Measurements from ENCODE around the gene MIS18BP1. TPM values are rescaled to one million over a fixed set of nuclear protein-coding genes. Genes with fewer than 3 reads are reported as not detected.
A peak's percentile ranks its signal among the peaks of the same experiment; 100 is the strongest.

MIS18BP1 gene
- total RNA-seq, 1 experiment from 2014 or later: 54.4 TPM

DNA sequence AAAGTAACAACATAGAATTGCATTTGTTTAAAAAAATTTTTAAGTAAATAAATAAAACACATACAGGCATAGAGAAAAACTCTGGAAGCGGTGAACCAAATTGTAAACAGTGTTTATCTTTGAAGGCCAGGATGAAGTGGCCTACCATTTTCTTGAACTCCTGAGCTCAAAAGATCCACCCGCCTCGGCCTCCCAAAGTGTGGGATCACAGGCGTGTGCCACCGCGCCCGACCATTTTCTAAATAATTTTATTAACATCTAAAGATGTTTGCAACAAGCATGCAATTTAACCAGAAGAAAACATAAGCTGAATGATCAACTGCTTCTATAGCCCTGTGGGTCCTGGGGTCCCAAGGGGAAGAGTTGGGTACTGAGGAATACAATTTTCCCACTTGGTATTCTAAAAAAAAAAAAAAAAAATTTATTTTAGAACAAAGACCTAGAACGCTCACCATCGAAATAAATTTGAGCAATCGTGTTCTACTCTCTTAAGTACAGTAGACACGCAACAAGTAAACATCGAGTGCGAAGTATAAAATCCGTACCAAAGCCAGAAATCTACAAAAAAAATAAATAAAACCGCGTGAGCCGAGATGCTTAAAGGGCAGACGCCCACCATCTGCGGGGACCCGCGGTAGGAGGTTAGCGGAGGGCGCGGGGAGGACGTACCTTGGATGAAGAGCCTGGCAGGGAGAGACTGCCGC, 484 bp downstream of the MIS18BP1 start:
- Histone ChIP-seq H3K4me3 (peak overlapping the region; percentile 94), H3K36me3 (ENCODE audit: low read depth) (no peaks in the 10 kb centered on the region), H3K4me2 (peak overlapping the region; percentile 99), H3K27me3 (ENCODE audit: insufficient read depth, low read depth) (no peaks in the 10 kb centered on the region), H3K27ac (peak overlapping the region; percentile 90), H3K9me2 (ENCODE audit: insufficient read depth) (no peaks in the 10 kb centered on the region), H4K20me1 (ENCODE audit: insufficient read depth) (no peaks in the 10 kb centered on the region), H3K79me2 (ENCODE audit: low read depth) (peaks cover 54% of the 10 kb centered on the region), H2AFZ (peak overlapping the region; percentile 89), H3F3A (ENCODE audit: insufficient read depth, low read depth) (peaks cover 9% of the 10 kb centered on the region), H3K4me1 (replicated peaks; ENCODE audit: insufficient read depth) (peaks cover 29% of the 10 kb centered on the region), H3K9me3 (ENCODE audit: insufficient read depth, low read depth) (no peaks in the 10 kb centered on the region)
- intact Hi-C loops (cut with micrococcal nuclease; ENCODE audit: unreplicated experiment): loop anchor here (1.0 to 5.0 kb wide), 3 partner anchors 118 to 355 kb away; partner anchors contain the start of genes FKBP3, KLHL28 and TOGARAM1
- ChIA-PET POLR2A (ENCODE audit: unreplicated experiment) (interaction anchor here (0.6 kb wide), 1 partner anchor 86 kb away, joined by 17 read pairs; no protein-coding TSS in a partner anchor), CTCF (interaction anchor here (0.7 kb wide), 1 partner anchor 486 kb away, joined by 3 read pairs; no protein-coding TSS in a partner anchor)
- no peak for DNase-seq
- TF ChIP-seq EZH2 (IDR thresholded peaks at IDR 0.05; ENCODE audit: low read depth) (no peak), CTCF (conservative IDR thresholded peaks at IDR 0.05) (no peak)
- BruUV-seq (replicated peaks): TSS peak; percentile 48

- peaks cover 61% of the 10 kb centered on the region for H3K79me2 ChIP-seq (ENCODE audit: low read depth)
- POLR2A ChIA-PET (ENCODE audit: unreplicated experiment): interaction anchor here (0.6 kb wide), 1 partner anchor 85 kb away, joined by 17 read pairs; no protein-coding TSS in a partner anchor
- peak overlapping the region; percentile 5; the same call in 1 of the 2 replicates for H3K27ac ChIP-seq
- intact Hi-C loops (cut with micrococcal nuclease; ENCODE audit: unreplicated experiment): loop anchor here (5.0 kb wide), 1 partner anchor 290 kb away; the partner anchor contains the start of genes KLHL28 and TOGARAM1
- no peaks in the 10 kb centered on the region for H3K27me3 ChIP-seq (ENCODE audit: insufficient read depth, low read depth)
- peak in 1 of 2 experiments; percentile 36 for DNase-seq
- no peaks in the 10 kb centered on the region for H3K9me2 ChIP-seq (ENCODE audit: insufficient read depth)
- peak overlapping the region; percentile 94 for H3K4me3 ChIP-seq
- no peaks in the 10 kb centered on the region for H4K20me1 ChIP-seq (ENCODE audit: insufficient read depth)
- BruUV-seq (replicated peaks): no TSS peak
- H2AFZ ChIP-seq: peak overlapping the region; percentile 59; the same call in 1 of the 2 replicates
- H3F3A ChIP-seq (ENCODE audit: insufficient read depth, low read depth): peaks cover 9% of the 10 kb centered on the region
- 0 out of 2 replicates have a peak, but pooled peaks cover 3% of the 10 kb centered on the region for H3K36me3 ChIP-seq (ENCODE audit: low read depth)
- CTCF ChIA-PET: interaction anchor here (0.7 kb wide), 1 partner anchor 486 kb away, joined by 3 read pairs; no protein-coding TSS in a partner anchor
- no peaks in the 10 kb centered on the region for H3K9me3 ChIP-seq (ENCODE audit: insufficient read depth, low read depth)
- TF ChIP-seq CTCF (conservative IDR thresholded peaks at IDR 0.05): no peak
- TF ChIP-seq EZH2 (IDR thresholded peaks at IDR 0.05; ENCODE audit: low read depth): no peak
- peaks cover 29% of the 10 kb centered on the region for H3K4me1 ChIP-seq (replicated peaks; ENCODE audit: insufficient read depth)
- peak overlapping the region; percentile 99 for H3K4me2 ChIP-seq
Measured at GRCh38 chr14:45251912-45252311, 1.1 kb downstream of the MIS18BP1 start.

DNA sequence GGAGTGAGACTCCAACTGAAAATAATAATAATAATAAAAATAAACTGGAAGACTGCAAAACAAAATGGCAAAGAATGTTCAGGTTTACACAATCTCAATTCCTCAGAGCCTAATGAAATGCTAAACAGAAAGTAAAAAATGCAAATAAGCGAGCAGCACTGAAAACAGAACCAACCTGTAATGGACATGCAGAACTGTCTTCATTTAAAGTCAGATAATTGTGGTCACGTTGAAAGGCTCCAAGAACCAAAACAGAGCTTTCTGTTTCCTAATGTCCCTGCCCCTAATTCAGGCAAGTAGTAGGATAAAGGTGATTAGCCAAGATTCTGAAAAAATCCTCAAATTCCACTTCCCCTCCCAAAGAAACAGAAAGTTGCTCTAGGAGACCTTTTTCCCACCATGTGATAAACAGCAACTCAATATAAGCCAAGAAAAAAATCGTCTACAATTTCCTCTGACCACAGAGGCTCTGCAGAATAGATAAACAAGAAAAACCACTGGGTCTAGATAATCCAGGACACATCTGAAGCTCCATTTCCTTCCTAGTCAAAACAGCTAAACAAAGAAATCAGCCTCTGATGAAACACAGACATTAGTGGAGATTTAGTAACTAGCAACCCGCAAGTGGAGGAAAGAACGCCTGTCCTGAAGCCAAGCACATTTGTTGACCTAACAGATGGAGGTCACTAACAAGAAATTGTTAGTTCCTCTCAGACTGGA, 3.0 kb downstream of the MIS18BP1 start:
- peak overlapping the region; percentile 99 for H3K4me2 ChIP-seq
- H3K36me3 ChIP-seq (ENCODE audit: low read depth): 0 out of 2 replicates have a peak, but pooled peaks cover 4% of the 10 kb centered on the region
- TF ChIP-seq CTCF (conservative IDR thresholded peaks at IDR 0.05) (no peak), EZH2 (IDR thresholded peaks at IDR 0.05; ENCODE audit: low read depth) (no peak)
- no peak overlapping the region for H2AFZ ChIP-seq
- peak overlapping the region; percentile 10; the same call in 1 of the 2 replicates for H3K4me3 ChIP-seq
- H3K79me2 ChIP-seq (ENCODE audit: low read depth): peaks cover 79% of the 10 kb centered on the region
- no peak for DNase-seq
- no TSS peak for BruUV-seq (replicated peaks)
- peak overlapping the region; percentile 10; the same call in 1 of the 2 replicates for H3K27ac ChIP-seq
- no peaks in the 10 kb centered on the region; the same call in 1 of the 2 replicates for H4K20me1 ChIP-seq (ENCODE audit: insufficient read depth)
- H3K9me3 ChIP-seq (ENCODE audit: insufficient read depth, low read depth): no peaks in the 10 kb centered on the region
- intact Hi-C loops (cut with micrococcal nuclease; ENCODE audit: unreplicated experiment): loop anchor here (5.0 kb wide), 1 partner anchor 288 kb away; the partner anchor contains the start of genes KLHL28 and TOGARAM1
- no peaks in the 10 kb centered on the region for H3K9me2 ChIP-seq (ENCODE audit: insufficient read depth)
- peaks cover 9% of the 10 kb centered on the region for H3F3A ChIP-seq (ENCODE audit: insufficient read depth, low read depth)
- POLR2A ChIA-PET (ENCODE audit: unreplicated experiment): no interaction called here
- CTCF ChIA-PET: no interaction called here
- no peaks in the 10 kb centered on the region for H3K27me3 ChIP-seq (ENCODE audit: insufficient read depth, low read depth)
- peaks cover 26% of the 10 kb centered on the region for H3K4me1 ChIP-seq (replicated peaks; ENCODE audit: insufficient read depth)
